ENCODE data around the gene EYS. TPM values are rescaled to one million over a fixed set of nuclear protein-coding genes. Genes with fewer than 3 reads are reported as not detected.
"Not testable (repeated sequence)": the region's sequence is repeated elsewhere in the genome, so short reads cannot be mapped to it uniquely, and the experiment has no call there.

Gene EYS
- total RNA-seq, 1 experiment from 2014 or later, result not detected

- no peak for DNase-seq (ENCODE audit: extremely low read depth, low read depth)
These were observed 1436.9 kb downstream of the EYS start for GRCh38 chr6:64270083-64270482.

GRCh38 chr6:64266351-64266821 lies 1440.6 kb downstream of the EYS start:
- no peak for DNase-seq (ENCODE audit: extremely low read depth, low read depth)

- no peak for DNase-seq (ENCODE audit: extremely low read depth, low read depth)
These were observed 1443.2 kb downstream of the EYS start for GRCh38 chr6:64263778-64264177.

GRCh38 chr6:64259372-64259771 lies 1447.7 kb downstream of the EYS start:
- no peak for DNase-seq (ENCODE audit: extremely low read depth, low read depth)

GRCh38 chr6:64258752-64259151 lies 1448.3 kb downstream of the EYS start:
- no peak for DNase-seq (ENCODE audit: extremely low read depth, low read depth)

- no peak for DNase-seq (ENCODE audit: extremely low read depth, low read depth)
These were observed 1448.7 kb downstream of the EYS start for GRCh38 chr6:64258302-64258701.

GRCh38 chr6:64257586-64257985 lies 1449.4 kb downstream of the EYS start:
- no peak for DNase-seq (ENCODE audit: extremely low read depth, low read depth)

GRCh38 chr6:64256483-64256882 lies 1450.5 kb downstream of the EYS start:
- no peak for DNase-seq (ENCODE audit: extremely low read depth, low read depth)

- no peak for DNase-seq (ENCODE audit: extremely low read depth, low read depth)
These were observed 1452.0 kb downstream of the EYS start for GRCh38 chr6:64255000-64255399.

- no peak for DNase-seq (ENCODE audit: extremely low read depth, low read depth)
These were observed 1452.5 kb downstream of the EYS start for GRCh38 chr6:64254558-64254957.

- DNase-seq (ENCODE audit: extremely low read depth, low read depth), result no peak
These were observed 1454.8 kb downstream of the EYS start for GRCh38 chr6:64252256-64252655.

GRCh38 chr6:64250126-64250525 lies 1456.9 kb downstream of the EYS start:
- DNase-seq (ENCODE audit: extremely low read depth, low read depth), result no peak

- no peak for DNase-seq (ENCODE audit: extremely low read depth, low read depth)
These were observed 1457.9 kb downstream of the EYS start for GRCh38 chr6:64249115-64249514.

- no peak for DNase-seq (ENCODE audit: extremely low read depth, low read depth)
These were observed 1463.4 kb downstream of the EYS start for GRCh38 chr6:64243618-64244017.

- not testable (repeated sequence) for DNase-seq (ENCODE audit: extremely low read depth, low read depth)
These were observed 1468.1 kb downstream of the EYS start for GRCh38 chr6:64238908-64239307.

- no peak for DNase-seq (ENCODE audit: extremely low read depth, low read depth)
These were observed 1469.0 kb downstream of the EYS start for GRCh38 chr6:64238071-64238470.

GRCh38 chr6:64233746-64234145 lies 1473.3 kb downstream of the EYS start:
- DNase-seq (ENCODE audit: extremely low read depth, low read depth), result no peak

GRCh38 chr6:64231928-64232327 lies 1475.1 kb downstream of the EYS start:
- no peak for DNase-seq (ENCODE audit: extremely low read depth, low read depth)

- DNase-seq (ENCODE audit: extremely low read depth, low read depth), result no peak
These were observed 1476.5 kb downstream of the EYS start for GRCh38 chr6:64230530-64230929.

GRCh38 chr6:64227863-64228262 lies 1479.2 kb downstream of the EYS start:
- DNase-seq (ENCODE audit: extremely low read depth, low read depth), result no peak

GRCh38 chr6:64225503-64225902 lies 1481.5 kb downstream of the EYS start:
- no peak for DNase-seq (ENCODE audit: extremely low read depth, low read depth)

GRCh38 chr6:64224819-64225218 lies 1482.2 kb downstream of the EYS start:
- no peak for DNase-seq (ENCODE audit: extremely low read depth, low read depth)

- DNase-seq (ENCODE audit: extremely low read depth, low read depth), result no peak
These were observed 1485.2 kb downstream of the EYS start for GRCh38 chr6:64221776-64222175.
